ENCODE data around the gene NIP7.

NIP7 gene

DNA sequence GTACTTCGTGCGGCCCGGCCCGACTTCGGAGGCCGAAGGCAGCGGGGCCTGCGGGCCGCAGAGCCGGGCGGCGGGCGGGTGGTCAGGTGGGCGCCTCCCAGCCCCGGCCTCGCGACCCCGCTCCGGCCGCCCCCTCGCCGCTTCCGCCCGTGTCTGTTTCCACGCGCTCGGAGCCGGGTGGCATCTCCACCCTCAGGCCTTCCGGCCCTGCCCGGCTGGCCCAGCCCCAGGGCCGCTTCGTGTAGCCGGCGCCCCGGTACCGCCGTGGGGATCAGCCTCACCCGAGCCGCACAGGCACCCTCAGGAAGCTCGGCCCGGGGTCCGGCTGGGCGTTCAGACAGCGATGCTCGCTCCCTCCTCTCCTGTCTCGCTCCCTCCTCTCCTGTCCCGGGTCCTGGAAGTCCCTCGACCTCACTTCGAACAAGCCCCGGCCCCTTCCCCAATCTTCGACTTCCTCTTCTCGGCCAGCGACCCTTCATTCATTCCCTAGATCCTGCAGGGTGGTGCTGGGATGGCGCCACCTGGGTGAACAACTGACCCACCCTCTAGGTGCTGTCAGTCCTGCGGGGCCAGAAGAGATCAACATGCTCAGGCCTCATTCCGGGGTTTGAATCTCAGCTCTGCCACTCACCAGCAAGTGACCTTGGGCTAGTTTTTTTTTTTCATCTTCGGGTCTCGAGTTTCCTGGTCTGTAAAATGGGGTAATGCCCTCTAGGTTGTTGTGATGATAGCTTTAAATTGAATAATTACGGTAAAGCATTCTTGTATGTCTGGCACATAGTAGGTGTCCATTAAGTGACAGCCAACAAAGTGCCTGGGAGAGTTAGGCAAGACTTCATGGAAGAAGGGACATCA, 27.8 kb upstream of the NIP7 start:
- peak; percentile 34 for TF ChIP-seq CTCF (IDR thresholded peaks at IDR 0.05; ENCODE audit: control insufficient read depth, extremely low read depth, insufficient read depth)
- H3K4me3 ChIP-seq (ENCODE audit: low read depth, low read length), result peak overlapping the region; percentile 89
- no peak for DNase-seq (ENCODE audit: low read depth)

GRCh38 chr16:69313469-69313868, 26.1 kb upstream of the NIP7 start:
- TF ChIP-seq CTCF (IDR thresholded peaks at IDR 0.05; ENCODE audit: control insufficient read depth, extremely low read depth, insufficient read depth), result no peak
- no peak for DNase-seq (ENCODE audit: low read depth)
- no peak overlapping the region for H3K4me3 ChIP-seq (ENCODE audit: low read depth, low read length)

DNA sequence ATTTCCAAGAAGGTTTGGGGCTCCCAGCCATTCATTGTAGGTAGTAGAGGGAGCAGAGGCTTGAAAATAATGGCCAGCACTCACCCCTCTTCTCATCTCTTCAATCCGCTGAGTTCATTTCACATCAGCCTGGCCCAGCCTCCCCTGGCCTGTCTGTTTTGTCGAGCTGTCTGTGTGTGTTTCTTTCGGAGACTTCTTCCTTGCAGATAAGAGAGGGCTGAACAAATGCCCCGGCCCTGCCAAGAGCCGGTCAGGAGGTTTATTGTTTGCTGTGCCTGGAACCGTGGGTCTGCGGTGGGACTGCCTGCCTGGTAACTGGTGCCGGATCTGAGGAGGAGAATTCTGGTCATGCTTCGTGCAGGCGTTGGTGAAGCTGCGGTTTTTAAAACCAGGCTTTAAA, 25.0 kb upstream of the NIP7 start:
- DNase-seq (ENCODE audit: low read depth), result no peak
- no peak overlapping the region for H3K4me3 ChIP-seq (ENCODE audit: low read depth, low read length)
- TF ChIP-seq CTCF (IDR thresholded peaks at IDR 0.05; ENCODE audit: control insufficient read depth, extremely low read depth, insufficient read depth), result no peak

GRCh38 chr16:69315486-69316311, 23.9 kb upstream of the NIP7 start:
- TF ChIP-seq CTCF (IDR thresholded peaks at IDR 0.05; ENCODE audit: control insufficient read depth, extremely low read depth, insufficient read depth), result no peak
- H3K4me3 ChIP-seq (ENCODE audit: low read depth, low read length), result no peak overlapping the region
- no peak for DNase-seq (ENCODE audit: low read depth)

DNA sequence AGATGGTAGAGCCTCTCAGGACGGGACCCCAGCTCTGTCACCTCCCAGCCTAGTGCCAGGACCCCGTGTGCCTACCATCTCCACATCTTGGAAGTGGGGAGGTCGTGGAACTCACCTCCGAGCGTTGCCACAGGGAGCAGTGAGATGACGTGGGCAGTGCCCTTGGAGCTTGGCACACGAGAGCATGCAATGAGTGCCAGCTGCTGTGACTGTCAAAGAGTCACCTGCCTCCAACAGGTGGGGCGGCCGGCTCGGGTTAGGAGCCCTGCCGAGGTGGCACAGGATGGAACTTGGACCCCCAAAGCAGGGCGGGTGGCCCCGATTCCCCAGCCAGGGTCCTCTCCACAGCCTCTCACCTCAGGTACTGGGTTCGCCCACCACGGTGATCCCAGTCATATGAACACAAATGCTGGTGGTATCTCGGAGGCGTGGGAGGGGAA, 23.0 kb upstream of the NIP7 start:
- no peak for TF ChIP-seq CTCF (IDR thresholded peaks at IDR 0.05; ENCODE audit: control insufficient read depth, extremely low read depth, insufficient read depth)
- no peak overlapping the region for H3K4me3 ChIP-seq (ENCODE audit: low read depth, low read length)
- DNase-seq (ENCODE audit: low read depth), result no peak

DNA sequence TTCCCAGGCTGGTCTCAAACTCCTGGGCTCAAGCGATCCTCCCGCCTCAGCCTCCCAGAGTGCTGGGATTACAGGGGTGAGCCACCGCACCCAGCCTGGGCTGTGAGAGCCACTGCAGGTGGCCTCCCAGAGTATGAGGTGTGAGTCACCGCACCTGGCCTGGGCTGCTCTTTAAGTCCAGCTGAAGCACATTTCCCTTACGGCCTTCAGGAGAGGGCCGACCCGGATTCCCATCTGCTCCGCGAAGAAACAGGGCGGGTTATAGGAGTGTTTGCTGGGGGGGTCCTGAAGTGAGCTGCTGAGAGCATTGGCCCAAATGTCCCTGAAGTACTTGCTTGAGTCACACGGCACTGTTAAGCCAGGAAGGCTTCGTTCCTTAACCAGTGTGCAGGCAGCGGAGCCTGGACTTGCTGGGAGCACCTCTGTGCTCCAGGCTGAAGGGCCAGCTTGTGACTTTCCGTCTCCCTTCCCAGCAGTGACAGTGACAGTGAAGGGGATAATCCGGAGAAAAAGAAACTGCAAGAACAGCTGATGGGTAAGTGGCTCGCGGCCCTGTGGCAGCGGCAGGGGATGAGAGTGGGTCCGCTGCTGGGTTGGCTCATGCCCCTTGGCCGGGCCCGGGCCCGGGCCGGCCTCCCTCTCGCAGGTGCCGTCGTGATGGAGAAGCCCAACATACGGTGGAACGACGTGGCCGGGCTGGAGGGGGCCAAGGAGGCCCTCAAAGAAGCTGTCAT, 21.2 kb upstream of the NIP7 start:
- no peak for DNase-seq (ENCODE audit: low read depth)
- TF ChIP-seq CTCF (IDR thresholded peaks at IDR 0.05; ENCODE audit: control insufficient read depth, extremely low read depth, insufficient read depth), result no peak

More for the DNA sequence above, 21.2 kb upstream of the NIP7 start:
- H3K4me3 ChIP-seq (ENCODE audit: low read depth, low read length), result no peak overlapping the region
